Astrocyte (in vitro differentiated cells and primary cell): ENCODE data around the gene COPZ2.

Experiments used
- CTCF ChIP-seq: IDR thresholded peaks from 2 replicates; pipeline ENCODE4 v1.5.1; 2011; ENCODE audit warnings: low read depth, mild to moderate bottlenecking, inconsistent platforms, low read length, moderate library complexity; ENCODE audit not compliant: insufficient read depth
- EZH2 ChIP-seq: IDR thresholded peaks from 2 replicates; pipeline ENCODE4 v1.6.1; 2012; ENCODE audit warnings: mild to moderate bottlenecking, low read length, inconsistent platforms; ENCODE audit not compliant: insufficient read depth

- TF ChIP-seq CTCF (no peak), EZH2 (no peak)
Observed at GRCh38 chr17:48052956-48053757, 15.6 kb upstream of the COPZ2 start.
